IMR-90 (cell line): ENCODE measurements around the gene A1BG. TPM values are rescaled to one million over a fixed set of nuclear protein-coding genes. Genes with fewer than 3 reads are reported as not detected.
A peak's percentile ranks its signal among the peaks of the same experiment; 100 is the strongest.

Source experiments
- ATAC-seq: fragments of 200-7000 bp; cut with Tn5 transposase; 2 replicates; pipeline ENCODE4 v1.9.1; 2020; ENCODE audit warnings: low read depth, mild to moderate bottlenecking, moderate library complexity
- BruUV-seq: library from RNA; stranded (reverse); fragments of 400-500 nt; replicated peaks from 2 replicates; lab custom pipeline; 2021; lab: Mats Ljungman, UMichigan
- CTCF ChIA-PET: fragments of 300-600 bp; formaldehyde crosslinking; extraction: SDS; loops from one replicate; lab custom pipeline; 2021; ENCODE audit warnings: antibody characterized with exemption; lab: Yijun Ruan, JAX
- POLR2A ChIA-PET: fragments of 300-600 bp; sonication (Branson Sonifier 250); formaldehyde crosslinking; loops from one replicate; lab custom pipeline; 2022; ENCODE audit warnings: antibody characterized with exemption; ENCODE audit not compliant: unreplicated experiment; lab: Charles Lee
- DNase-seq: peaks from one replicate; pipeline ENCODE4 v3.0.0; 2013
- H2AFZ ChIP-seq: replicated peaks from 2 replicates; pipeline ENCODE3; 2013; ENCODE audit warnings: low read length, mild to moderate bottlenecking; ENCODE audit not compliant: poor library complexity
- H2AK5ac ChIP-seq: 2 replicates; pipeline ENCODE4 v1.6.1; 2013; ENCODE audit warnings: low read depth, low read length, inconsistent platforms
- H2AK9ac ChIP-seq: replicated peaks from 2 replicates; pipeline ENCODE3; 2013; ENCODE audit warnings: mild to moderate bottlenecking, low read depth, low read length, moderate library complexity; ENCODE audit not compliant: poor library complexity
- H2BK120ac ChIP-seq: 2 replicates; pipeline ENCODE4 v1.6.1; 2013; ENCODE audit warnings: low read depth, low read length, inconsistent platforms
- H2BK15ac ChIP-seq: 3 replicates; pipeline ENCODE4 v1.6.1; 2013; ENCODE audit warnings: low read depth, low read length, inconsistent platforms
- H2BK20ac ChIP-seq: 2 replicates; pipeline ENCODE4 v1.6.1; 2013; ENCODE audit warnings: low read depth, mild to moderate bottlenecking, inconsistent platforms, low read length, moderate library complexity
- H2BK5ac ChIP-seq: 2 replicates; pipeline ENCODE4 v1.6.1; 2013; ENCODE audit warnings: mild to moderate bottlenecking, low read depth, low read length, inconsistent platforms; ENCODE audit not compliant: poor library complexity, severe bottlenecking
- H3K14ac ChIP-seq: replicated peaks from 2 replicates; pipeline ENCODE4 v1.6.1; 2013; ENCODE audit warnings: low read depth, low read length, inconsistent platforms
- H3K18ac ChIP-seq: 2 replicates; pipeline ENCODE4 v1.6.1; 2013; ENCODE audit warnings: low read depth, low read length, control low read depth
- H3K23ac ChIP-seq: 2 replicates; pipeline ENCODE4 v1.6.1; 2013; ENCODE audit warnings: low read depth, low read length, inconsistent platforms
- H3K27ac ChIP-seq: 2 replicates; pipeline ENCODE4 v1.5.1; 2013; ENCODE audit warnings: mild to moderate bottlenecking, control low read depth, low read length; ENCODE audit not compliant: insufficient read depth
- H3K27me3 ChIP-seq: 2 replicates; pipeline ENCODE4 v1.6.1; 2013; ENCODE audit warnings: low read length; ENCODE audit not compliant: control insufficient read depth, insufficient read depth
- H3K36me3 ChIP-seq: 2 replicates; pipeline ENCODE4 v1.6.1; 2013; ENCODE audit warnings: low read length, mixed read lengths; ENCODE audit not compliant: control insufficient read depth, insufficient read depth
- H3K4ac ChIP-seq: 2 replicates; pipeline ENCODE4 v1.6.1; 2013; ENCODE audit warnings: low read depth, low read length, inconsistent platforms
- H3K4me1 ChIP-seq: 2 replicates; pipeline ENCODE4 v1.6.1; 2013; ENCODE audit warnings: low read length, mixed read lengths; ENCODE audit not compliant: control insufficient read depth, insufficient read depth
- H3K4me2 ChIP-seq: 2 replicates; pipeline ENCODE4 v1.6.1; 2013; ENCODE audit warnings: low read depth, mild to moderate bottlenecking, control low read depth, low read length, moderate library complexity
- H3K4me3 ChIP-seq: 2 replicates; pipeline ENCODE4 v1.5.1; 2013; ENCODE audit warnings: low read depth, mild to moderate bottlenecking, control low read depth, low read length, moderate library complexity; ENCODE audit not compliant: insufficient read depth
- H3K56ac ChIP-seq: 2 replicates; pipeline ENCODE4 v1.6.1; 2013; ENCODE audit warnings: low read length, inconsistent platforms; ENCODE audit not compliant: insufficient read depth; ENCODE audit errors: extremely low read depth
- H3K79me1 ChIP-seq, 2 experiments: 2 replicates each; pipeline ENCODE4 v1.6.1; 2013; ENCODE audit warnings: low read length in 2 of 2, inconsistent platforms in 1 of 2, low read depth in 1 of 2
- H3K9ac ChIP-seq: 2 replicates; pipeline ENCODE4 v1.6.1; 2013; ENCODE audit warnings: low read depth, low read length, control low read depth
- H3K9me1 ChIP-seq: 2 replicates; pipeline ENCODE4 v1.6.1; 2013; ENCODE audit warnings: low read length, inconsistent platforms; ENCODE audit not compliant: insufficient read depth
- H3K9me3 ChIP-seq: 2 replicates; pipeline ENCODE4 v1.6.1; 2013; ENCODE audit warnings: low read length; ENCODE audit not compliant: control insufficient read depth, insufficient read depth
- H4K20me1 ChIP-seq: 2 replicates; pipeline ENCODE4 v1.6.1; 2013; ENCODE audit warnings: low read length, inconsistent platforms; ENCODE audit not compliant: insufficient read depth
- H4K5ac ChIP-seq: 2 replicates; pipeline ENCODE4 v1.6.1; 2013; ENCODE audit warnings: mild to moderate bottlenecking, low read depth, low read length, control low read depth
- H4K8ac ChIP-seq, 2 experiments: 2 replicates each; pipeline ENCODE4 v1.6.1; 2013; ENCODE audit warnings: low read depth in 2 of 2, low read length in 2 of 2, control low read depth in 1 of 2, inconsistent platforms in 1 of 2
- H4K91ac ChIP-seq: 2 replicates; pipeline ENCODE4 v1.6.1; 2013; ENCODE audit warnings: low read depth, low read length, inconsistent platforms; ENCODE audit not compliant: insufficient read depth
- BHLHE40 ChIP-seq: fragments of 150-350 bp; IDR thresholded peaks from 2 replicates; pipeline ENCODE4 v1.6.1; 2016; ENCODE audit warnings: mild to moderate bottlenecking, low read depth, low read length
- CEBPB ChIP-seq: IDR thresholded peaks from 2 replicates; pipeline ENCODE4 v1.6.1; 2012; ENCODE audit warnings: low read depth, low read length, improper control_type of control experiment
- CHD1 ChIP-seq: IDR thresholded peaks from 2 replicates; pipeline ENCODE4 v1.6.1; 2012; ENCODE audit warnings: low read depth, low read length, improper control_type of control experiment
- ELK1 ChIP-seq: fragments of 150-350 bp; IDR thresholded peaks from 2 replicates; pipeline ENCODE4 v1.6.1; 2016; ENCODE audit warnings: low read depth, mild to moderate bottlenecking, low read length, moderate library complexity, borderline replicate concordance
- FOS ChIP-seq: fragments of 150-350 bp; IDR thresholded peaks from 2 replicates; pipeline ENCODE4 v1.6.1; 2016; ENCODE audit warnings: low read depth, low read length
- MAFK ChIP-seq: IDR thresholded peaks from 2 replicates; pipeline ENCODE4 v1.6.1; 2012; ENCODE audit warnings: low read depth, low read length, improper control_type of control experiment
- MAZ ChIP-seq: IDR thresholded peaks from 2 replicates; pipeline ENCODE4 v1.6.1; 2012; ENCODE audit warnings: low read depth, mild to moderate bottlenecking, low read length, improper control_type of control experiment, moderate library complexity, borderline replicate concordance
- MXI1 ChIP-seq: IDR thresholded peaks from 2 replicates; pipeline ENCODE4 v1.6.1; 2012; ENCODE audit warnings: low read depth, mild to moderate bottlenecking, low read length, moderate library complexity, borderline replicate concordance
- POLR2A ChIP-seq: IDR thresholded peaks from 2 replicates; pipeline ENCODE4 v1.6.1; 2012; ENCODE audit warnings: mild to moderate bottlenecking, low read depth, low read length
- RAD21 ChIP-seq: IDR thresholded peaks from 2 replicates; pipeline ENCODE4 v1.6.1; 2012; ENCODE audit warnings: low read length, improper control_type of control experiment
- RCOR1 ChIP-seq: IDR thresholded peaks from 2 replicates; pipeline ENCODE4 v1.6.1; 2012; ENCODE audit warnings: mild to moderate bottlenecking, low read length, improper control_type of control experiment; ENCODE audit not compliant: insufficient replicate concordance
- RFX5 ChIP-seq: IDR thresholded peaks from 2 replicates; pipeline ENCODE4 v1.8.0; 2012; ENCODE audit warnings: low read depth, mild to moderate bottlenecking, low read length, moderate library complexity
- SMC3 ChIP-seq: fragments of 150-350 bp; IDR thresholded peaks from 2 replicates; pipeline ENCODE4 v1.6.1; 2016; ENCODE audit warnings: low read depth, mild to moderate bottlenecking, antibody characterized with exemption, low read length, moderate library complexity
- USF2 ChIP-seq: fragments of 150-350 bp; IDR thresholded peaks from 2 replicates; pipeline ENCODE4 v1.6.1; 2017; ENCODE audit warnings: mild to moderate bottlenecking, antibody characterized with exemption, low read length, low read depth
- WGBS, 2 experiments: methylation state at CpG; one replicate each; pipeline versions ENCODE4 v1.1.5 to v1.1.7; 2013; ENCODE audit warnings: missing lambda C conversion rate in 2 of 2; ENCODE audit not compliant: insufficient read length in 1 of 2; ENCODE audit errors: extremely low coverage in 2 of 2; 5-methylcytosine and 5-hydroxymethylcytosine counted together
- dilution Hi-C: fragments of 300-500 bp; cut with HindIII; formaldehyde crosslinking; loops from one replicate; pipeline ENCODE4 v1.14.3; 2018; ENCODE audit warnings: low sequenced_read_pairs; ENCODE audit not compliant: unreplicated experiment
- in situ Hi-C: fragments of 300-500 bp; cut with MboI; formaldehyde crosslinking; loops from 3 replicates; pipeline ENCODE4 v1.14.3; 2019; ENCODE audit warnings: low sequenced_read_pairs, inconsistent platforms, mixed read lengths
- intact Hi-C: fragments of 100-400 bp; cut with micrococcal nuclease; formaldehyde crosslinking; loops from 2 replicates; pipeline ENCODE4 v1.10.0; 2022
- polyA plus RNA-seq, 3 experiments: library from polyadenylated mRNA; depleted of rRNA; stranded (reverse); fragments of >200 nt; gene quantifications; 2 replicates each; pipeline ENCODE4 v1.2.3, GENCODE V29; 2012; ENCODE audit warnings: low replicate concordance in 1 of 3
- total RNA-seq: library from RNA; depleted of rRNA; stranded (reverse); fragments of >200 nt; gene quantifications from 2 replicates; pipeline ENCODE4 v1.2.3, GENCODE V29; 2012

The A1BG gene
- total and polyA plus RNA-seq, 2 of the 4 experiments (the other 2 are of a cell fraction) = 4.5 to 54.5 TPM

DNA sequence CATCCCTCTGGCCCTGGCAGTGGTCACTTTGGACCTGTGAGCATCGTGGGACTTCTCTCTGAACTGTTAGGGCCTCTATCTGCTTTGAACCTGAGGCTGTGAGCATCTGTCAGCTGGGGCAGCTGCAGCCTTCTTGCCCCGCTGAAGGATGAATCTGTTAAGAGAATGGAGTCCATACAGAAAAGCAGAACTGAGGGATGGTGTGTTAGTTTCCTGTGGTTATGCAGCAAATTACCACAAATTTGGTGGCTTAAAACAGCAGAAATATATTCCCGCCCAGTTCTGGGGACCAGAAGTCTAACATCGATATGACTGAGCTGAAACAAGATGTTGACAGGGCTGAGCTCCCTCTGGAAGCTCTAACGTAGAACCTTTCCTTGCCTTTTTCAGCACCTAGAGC lies 10.9 kb upstream of the A1BG start:
- no peak overlapping the region for H3K23ac ChIP-seq
- no peak overlapping the region for H2BK120ac ChIP-seq
- peaks cover 3% of the 10 kb centered on the region; the same call in 1 of the 2 replicates for H3K9me3 ChIP-seq
- H2AFZ ChIP-seq = peak overlapping the region; percentile 23
- H3K9ac ChIP-seq = no peak overlapping the region
- intact Hi-C loops = no loop called here
- H2BK20ac ChIP-seq = no peak overlapping the region
- peaks cover 0 to 3% of the 10 kb centered on the region in 2 experiments; a peak in 2 of 4 replicates for H3K79me1 ChIP-seq
- in situ Hi-C loops = no loop called here
- ATAC-seq (no peak), DNase-seq (no peak)
- 100% methylated on average over 2 of the region's 5 CpGs; no CpG with 5 or more reads in 1 of the 2 experiments for WGBS, 2 experiments
- H3K56ac ChIP-seq = no peak overlapping the region
- no peaks in the 10 kb centered on the region for H3K36me3 ChIP-seq
- peaks cover 3% of the 10 kb centered on the region for H3K4me1 ChIP-seq
- H3K4ac ChIP-seq = no peak overlapping the region
- H4K20me1 ChIP-seq = no peaks in the 10 kb centered on the region
- BruUV-seq = no TSS peak
- no peak overlapping the region for H4K91ac ChIP-seq
- H3K27me3 ChIP-seq = no peaks in the 10 kb centered on the region
- H4K5ac ChIP-seq = no peak overlapping the region
- no peak overlapping the region for H3K4me2 ChIP-seq
- no peak overlapping the region for H3K4me3 ChIP-seq
- no peak overlapping the region for H3K18ac ChIP-seq
- no peak overlapping the region for H2BK15ac ChIP-seq
- dilution Hi-C loops = no loop called here
- H3K9me1 ChIP-seq = peaks cover 3% of the 10 kb centered on the region; the same call in 1 of the 2 replicates
- no peak overlapping the region for H3K14ac ChIP-seq
- no peak overlapping the region for H4K8ac ChIP-seq
- ChIA-PET CTCF (interaction anchor here (0.6 to 1.4 kb wide), 2 partner anchors 9 to 27 kb away, joined by 3 read pairs; no protein-coding TSS in a partner anchor), POLR2A (no interaction called here)
- H3K27ac ChIP-seq = no peak overlapping the region
- 0 out of 2 replicates have a peak overlapping the region, but pooled peaks have one; percentile 4 for H2AK5ac ChIP-seq
- no peak overlapping the region for H2AK9ac ChIP-seq
- H2BK5ac ChIP-seq = no peak overlapping the region
- TF ChIP-seq CEBPB (no peak), CHD1 (no peak), RAD21 (no peak), SMC3 (no peak), RCOR1 (no peak), MAFK (no peak), BHLHE40 (no peak), USF2 (no peak), MAZ (no peak), ELK1 (no peak), POLR2A (no peak), RFX5 (no peak), MXI1 (no peak), FOS (no peak)
